GM18873 (cell line): ENCODE data around the gene ZNF771.

Experiments
- ATAC-seq: cut with Tn5 transposase; IDR thresholded peaks from one replicate; pipeline ENCODE4 v1.9.1; 2021; ENCODE audit warnings: mild to moderate bottlenecking, moderate library complexity, moderate number of reproducible peaks; ENCODE audit not compliant: unreplicated experiment, low FRiP score

The ZNF771 gene

DNA sequence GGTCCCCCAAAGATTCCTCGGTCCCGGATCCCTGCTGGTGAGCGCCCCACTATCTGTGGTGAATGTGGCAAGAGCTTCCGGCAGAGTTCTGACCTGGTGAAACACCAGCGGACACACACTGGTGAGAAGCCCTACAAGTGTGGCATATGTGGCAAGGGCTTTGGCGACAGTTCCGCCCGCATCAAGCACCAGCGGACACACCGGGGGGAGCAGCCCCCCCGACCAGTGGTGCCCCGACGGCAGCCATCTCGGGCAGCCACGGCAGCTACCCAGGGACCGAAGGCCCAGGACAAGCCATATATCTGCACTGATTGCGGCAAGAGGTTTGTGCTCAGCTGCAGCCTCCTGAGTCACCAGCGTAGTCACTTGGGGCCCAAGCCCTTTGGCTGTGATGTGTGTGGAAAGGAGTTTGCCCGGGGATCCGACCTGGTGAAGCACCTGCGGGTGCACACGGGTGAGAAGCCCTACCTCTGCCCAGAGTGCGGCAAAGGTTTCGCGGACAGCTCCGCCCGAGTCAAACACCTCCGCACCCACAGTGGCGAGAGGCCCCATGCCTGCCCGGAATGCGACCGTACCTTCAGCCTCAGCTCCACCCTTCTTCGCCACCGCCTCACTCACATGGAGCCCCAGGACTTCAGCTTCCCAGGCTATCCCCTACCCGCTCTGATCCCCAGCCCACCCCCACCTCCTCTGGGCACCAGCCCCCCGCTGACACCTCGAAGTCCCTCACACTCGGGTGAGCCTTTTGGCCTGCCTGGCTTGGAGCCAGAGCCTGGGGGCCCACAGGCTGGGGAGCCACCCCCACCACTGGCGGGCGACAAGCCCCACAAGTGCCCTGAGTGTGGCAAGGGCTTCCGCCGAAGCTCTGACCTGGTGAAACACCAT is 9.4 kb upstream of the ZNF771 start:
- ATAC-seq = no peak

DNA sequence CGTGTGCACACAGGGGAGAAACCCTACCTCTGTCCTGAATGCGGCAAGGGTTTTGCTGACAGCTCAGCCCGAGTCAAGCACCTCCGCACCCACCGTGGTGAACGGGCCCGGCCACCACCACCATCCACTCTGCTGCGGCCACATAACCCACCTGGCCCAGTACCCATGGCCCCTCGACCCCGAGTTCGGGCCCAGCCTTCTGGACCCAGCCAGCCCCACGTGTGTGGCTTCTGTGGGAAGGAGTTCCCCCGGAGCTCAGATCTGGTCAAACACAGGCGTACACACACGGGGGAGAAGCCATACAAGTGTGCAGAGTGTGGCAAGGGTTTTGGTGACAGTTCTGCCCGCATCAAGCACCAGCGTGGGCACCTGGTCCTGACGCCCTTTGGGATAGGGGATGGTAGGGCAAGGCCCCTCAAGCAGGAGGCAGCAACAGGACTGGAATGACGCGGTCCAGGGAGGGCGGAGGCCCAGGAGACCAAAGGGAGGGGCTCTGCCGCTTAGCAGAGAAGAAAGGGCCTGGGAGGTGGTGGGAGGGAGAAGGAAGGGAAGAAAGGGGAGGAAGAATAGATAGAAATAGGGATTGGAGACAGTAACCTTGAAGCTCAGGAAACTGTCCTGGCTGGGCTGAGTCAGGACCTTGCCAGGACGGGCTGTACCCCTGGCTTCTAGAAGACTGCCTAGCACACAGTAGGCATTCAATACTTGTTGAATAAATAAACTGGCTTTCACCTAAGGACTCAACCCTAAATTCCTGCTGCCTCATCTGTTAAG is 8.6 kb upstream of the ZNF771 start:
- ATAC-seq = no peak

GRCh38 chr16:30399435-30400186 is 7.8 kb upstream of the ZNF771 start:
- ATAC-seq = no peak

DNA sequence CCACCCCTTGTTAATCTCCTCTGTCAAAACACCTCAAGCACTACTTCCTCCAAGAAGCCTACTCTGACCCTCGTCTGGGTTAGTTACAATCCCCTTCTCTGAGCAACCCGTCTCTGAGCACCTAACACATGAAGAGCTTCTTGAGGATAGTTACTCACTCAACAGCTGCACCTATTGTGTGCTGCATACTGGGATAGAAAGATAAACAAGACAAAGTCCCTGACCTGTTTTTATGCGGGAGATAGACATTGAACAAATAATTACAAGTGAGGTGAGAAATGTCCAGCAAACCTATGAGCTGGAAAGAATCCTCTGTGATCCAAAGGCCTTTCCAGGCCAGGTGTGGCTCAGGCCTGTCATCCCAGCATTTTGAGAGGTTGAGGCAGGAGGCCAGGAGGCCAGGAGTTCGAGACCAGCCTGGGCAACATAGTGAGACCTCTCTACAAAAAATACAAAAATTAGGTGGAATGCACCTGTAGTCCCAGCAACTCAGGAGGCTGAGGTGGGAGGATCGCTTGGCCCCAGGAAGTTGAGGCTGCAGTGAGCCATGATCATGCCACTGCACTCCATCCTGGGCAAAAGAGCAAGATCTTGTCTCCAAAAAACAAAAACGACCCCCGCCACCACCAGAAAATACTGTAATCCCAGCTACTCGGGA is 5.5 kb upstream of the ZNF771 start:
- ATAC-seq = no peak

DNA sequence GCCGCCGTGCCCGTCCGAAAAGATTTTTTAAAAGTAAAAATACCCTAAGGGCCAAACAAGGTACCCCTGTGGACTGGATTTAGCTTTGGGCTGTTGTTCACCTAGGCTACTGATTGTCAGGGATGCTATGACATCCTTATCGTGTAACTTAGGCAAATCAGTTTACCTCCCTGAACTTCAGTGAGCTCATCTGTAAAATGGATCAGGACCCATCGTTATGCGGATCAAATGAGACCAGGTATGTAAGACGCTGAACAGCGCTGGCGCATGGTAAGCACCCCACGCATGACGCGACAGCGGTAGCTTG is 658 bp upstream of the ZNF771 start:
- ATAC-seq = no peak

GRCh38 chr16:30407804-30408534 is 563 bp downstream of the ZNF771 start:
- ATAC-seq = no peak

DNA sequence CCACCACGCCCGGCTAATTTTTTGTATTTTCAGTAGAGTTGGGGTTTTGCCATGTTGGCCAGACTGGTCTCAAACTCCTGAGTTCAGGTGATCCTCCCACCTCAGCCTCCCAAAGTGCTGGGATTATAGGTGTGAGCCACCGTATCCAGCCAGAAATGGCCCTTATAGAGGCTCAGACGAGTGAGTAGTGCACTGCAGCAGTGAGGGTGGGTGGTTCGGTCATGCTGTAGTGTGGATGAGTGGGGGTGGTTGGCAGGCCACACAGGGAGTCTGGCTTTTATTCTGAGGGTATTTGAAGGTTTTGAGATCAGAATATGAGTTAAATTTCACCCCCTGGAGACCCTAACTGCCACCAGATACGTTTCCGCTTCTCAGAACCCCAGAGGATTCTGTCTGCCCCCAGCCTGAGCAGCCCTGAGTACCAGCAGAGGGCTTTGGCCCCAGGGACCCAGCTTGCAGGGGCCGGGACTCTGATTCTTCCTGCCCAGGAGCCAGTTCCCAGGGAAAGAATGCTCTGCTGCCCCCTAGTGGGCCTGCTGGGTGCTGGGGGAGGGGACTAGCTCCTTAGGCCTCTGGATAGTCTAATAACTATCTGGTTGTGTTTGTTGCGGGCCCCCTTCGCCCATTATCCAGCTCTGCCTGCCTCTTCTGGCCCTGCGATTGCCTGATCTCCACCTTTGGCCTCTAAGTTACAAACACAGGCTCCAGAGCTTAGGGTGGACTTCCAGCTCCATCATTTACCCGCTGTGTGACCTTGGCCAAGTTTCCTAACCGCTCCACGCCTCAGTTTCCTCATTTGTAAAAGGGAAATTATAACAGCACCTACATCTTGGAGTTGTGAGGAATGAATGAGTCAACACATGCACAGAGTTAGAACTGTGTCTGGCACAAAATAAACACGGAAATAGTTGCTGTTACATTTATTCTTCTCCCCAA is 2.0 kb downstream of the ZNF771 start:
- ATAC-seq = no peak

DNA sequence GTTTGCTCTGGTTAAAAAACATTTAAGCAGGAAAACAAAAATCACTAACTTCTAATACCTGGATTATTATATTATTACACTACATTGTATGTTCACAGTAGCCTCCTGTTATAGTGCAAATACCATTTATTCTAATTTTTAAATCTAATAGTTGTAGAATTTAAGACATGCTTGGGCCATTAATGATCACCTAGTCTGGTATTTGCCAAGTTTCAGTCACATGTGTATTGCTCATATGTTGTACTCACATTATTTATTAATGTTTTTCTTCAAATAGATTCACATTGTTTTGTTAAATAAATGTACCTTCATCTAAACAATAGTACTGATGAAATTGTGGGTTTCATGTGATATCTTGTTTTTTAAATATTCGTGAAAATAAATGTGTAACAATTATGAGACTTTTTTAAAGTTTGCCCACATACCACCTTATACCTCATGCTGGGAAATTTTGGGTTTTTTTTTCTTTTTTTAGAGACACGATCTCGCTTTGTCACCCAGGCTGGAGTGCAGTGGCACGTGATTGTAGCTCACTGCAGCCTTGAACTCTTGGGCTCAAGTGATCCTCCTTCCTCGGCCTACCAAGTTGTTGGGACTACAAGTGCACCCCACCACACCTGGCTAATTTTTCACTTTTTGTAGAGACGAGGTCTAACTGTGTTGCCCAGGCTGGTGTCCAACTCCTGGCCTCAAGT is 5.9 kb downstream of the ZNF771 start:
- ATAC-seq = no peak

DNA sequence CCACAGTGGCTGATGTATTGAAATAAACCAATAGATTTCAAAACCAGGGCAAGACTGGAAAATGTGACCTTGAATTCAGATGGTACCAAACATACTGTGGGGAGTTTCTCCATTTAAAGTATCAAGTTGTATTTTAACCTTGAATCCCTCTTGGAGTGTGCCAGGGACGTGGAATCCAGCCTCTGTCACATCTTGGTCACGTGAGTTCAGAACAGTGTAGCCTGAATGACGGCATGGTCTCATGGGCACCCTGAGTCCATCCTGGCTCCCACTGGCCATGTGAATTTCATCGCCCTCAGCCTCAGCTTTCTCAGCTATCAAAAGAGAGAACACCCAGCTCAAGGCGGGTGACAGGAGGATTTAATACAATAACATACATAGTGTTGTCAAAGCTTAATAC is 6.8 kb downstream of the ZNF771 start:
- no peak for ATAC-seq

DNA sequence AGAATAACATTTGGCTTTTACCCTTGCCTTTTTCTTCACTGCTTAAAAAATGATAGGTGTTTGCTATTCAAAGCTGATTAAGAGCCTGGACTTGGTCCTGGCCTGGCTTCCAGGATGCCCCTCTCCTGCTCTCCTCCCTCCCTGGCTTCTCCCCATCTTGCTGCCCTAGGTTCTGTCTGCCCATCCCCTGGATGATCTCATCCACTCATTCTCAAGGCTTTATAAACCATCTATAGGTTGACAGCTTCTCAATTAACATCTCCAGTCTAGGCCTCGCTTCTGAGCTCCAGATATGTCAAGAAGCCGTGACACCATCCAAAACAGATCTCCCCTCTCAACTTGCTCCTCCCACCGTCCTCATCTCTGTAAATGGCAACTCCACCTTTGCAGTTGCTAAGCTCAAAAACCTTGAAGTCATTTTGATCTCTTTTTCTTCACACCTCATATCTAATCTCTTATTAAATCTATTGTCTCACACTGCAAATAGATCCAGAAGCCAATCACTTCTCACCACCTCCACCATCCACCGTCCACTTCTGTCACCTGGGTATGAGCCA is 8.7 kb downstream of the ZNF771 start:
- no peak for ATAC-seq

DNA sequence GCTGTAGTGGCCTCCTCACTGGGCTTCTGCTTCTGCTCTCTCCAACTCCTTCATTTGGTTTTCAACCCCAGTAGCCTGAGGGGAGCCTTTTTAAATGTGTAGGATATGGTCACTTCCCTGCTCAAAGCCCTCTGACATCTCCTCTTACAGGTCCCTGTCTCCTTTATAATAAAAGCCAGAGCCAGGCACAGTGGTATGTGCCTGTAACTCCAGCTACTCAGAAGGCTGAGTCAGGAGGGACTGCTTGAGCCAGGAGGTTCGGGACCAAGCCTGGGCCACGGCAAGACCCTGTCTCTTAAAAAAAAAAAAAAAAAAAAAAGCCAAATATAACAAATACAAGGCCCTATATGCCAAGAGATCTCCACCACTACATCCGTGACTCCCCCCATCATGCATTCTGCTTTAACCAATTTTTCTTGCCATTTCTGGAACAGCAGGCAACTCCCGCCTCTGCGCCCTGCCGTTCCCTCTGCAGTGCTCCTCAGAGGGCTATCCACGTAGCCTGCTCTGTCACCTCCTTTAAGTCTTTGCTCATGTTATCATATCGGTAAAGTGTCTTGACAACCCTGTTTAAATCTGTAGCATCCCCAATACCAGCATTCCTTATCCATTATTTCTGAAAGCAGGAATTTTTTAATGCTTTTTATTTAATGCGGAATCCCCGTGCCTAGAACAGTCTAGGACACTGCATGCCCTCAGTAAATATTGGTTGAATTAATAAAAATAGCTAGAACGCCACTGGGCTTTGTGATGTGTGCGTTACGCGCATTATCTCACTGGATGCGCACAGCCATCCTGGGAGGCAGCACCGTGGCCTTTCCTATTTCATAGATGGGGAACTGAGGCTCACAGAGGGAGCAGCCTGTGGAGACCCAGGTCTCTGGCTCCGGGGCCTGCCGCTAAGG is 9.5 kb downstream of the ZNF771 start:
- no peak for ATAC-seq

- ATAC-seq = peak; percentile 62
Observed at GRCh38 chr16:30417529-30418349, 10.3 kb downstream of the ZNF771 start.

GRCh38 chr16:30418350-30419181 is 11.2 kb downstream of the ZNF771 start:
- ATAC-seq = no peak

GRCh38 chr16:30421010-30421409 is 13.6 kb downstream of the ZNF771 start:
- ATAC-seq = no peak

DNA sequence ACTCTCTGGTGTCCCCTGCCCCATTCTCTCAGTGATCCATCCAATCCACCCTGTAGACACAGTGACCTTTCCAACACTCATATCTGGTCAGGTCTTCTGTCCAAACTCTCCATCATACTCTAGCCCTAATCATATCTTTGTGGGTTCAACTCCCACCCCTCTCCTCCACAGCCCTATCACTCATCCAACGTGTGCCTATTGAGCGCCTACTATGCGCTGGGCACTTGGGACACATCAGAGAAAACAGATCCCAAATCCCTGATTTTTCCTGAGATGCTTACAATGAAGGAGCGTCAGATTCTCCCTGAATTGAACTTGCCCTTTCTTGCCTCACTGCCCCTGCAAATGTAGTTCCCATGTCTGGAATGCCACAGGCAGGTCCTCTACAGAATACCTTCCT is 20.6 kb downstream of the ZNF771 start:
- ATAC-seq = no peak

DNA sequence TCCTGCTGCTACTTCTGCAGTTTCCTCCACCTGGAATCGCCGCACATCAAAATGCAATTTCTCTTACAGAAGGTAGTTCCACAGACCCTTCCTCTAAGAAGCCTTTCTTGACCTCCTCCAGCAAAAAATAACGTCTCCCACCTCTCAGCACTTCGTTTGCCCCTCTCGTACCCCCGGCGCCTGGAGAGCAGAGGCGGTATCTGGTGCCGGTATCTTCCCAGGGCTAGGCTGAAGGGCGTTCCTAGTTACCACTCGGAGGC is 21.9 kb downstream of the ZNF771 start:
- ATAC-seq = no peak
